Esophagus squamous epithelium (tissue), 4 donors: ENCODE data around the gene GALR3.

ENCODE experiments used
- CTCF ChIP-seq, 6 experiments: fragments of 450-650 bp in 4 of 6; fragments of 200-600 bp in 2 of 6; sonication (generic) in 2 of 6; IDR thresholded peaks; one replicate each; pipeline ENCODE4 v1.5.1; 2016 to 2019; ENCODE audit warnings: antibody characterized with exemption in 6 of 6, mild to moderate bottlenecking in 4 of 6, moderate library complexity in 4 of 6
- POLR2A ChIP-seq, 4 donors: fragments of 450-650 bp; IDR thresholded peaks; one replicate each; pipeline ENCODE4 v1.6.1; 2017; ENCODE audit warnings: antibody characterized with exemption in 4 of 4, mild to moderate bottlenecking in 4 of 4, moderate library complexity in 3 of 4

GRCh38 chr22:37784829-37785495 lies 38.2 kb upstream of the GALR3 start:
- TF ChIP-seq POLR2A (IDR thresholded peaks at IDR 0.05) (no peak), CTCF (IDR thresholded peaks at IDR 0.05) (no peak)
